GM21717 (cell line): ENCODE results near the gene GBX2.

Experiments used
- ATAC-seq: cut with Tn5 transposase; IDR thresholded peaks from one replicate; pipeline ENCODE4 v1.9.1; 2021; ENCODE audit warnings: mild to moderate bottlenecking, moderate library complexity; ENCODE audit not compliant: unreplicated experiment

The GBX2 gene

GRCh38 chr2:236120829-236121228 lies 47.4 kb downstream of the GBX2 start:
- no peak for ATAC-seq

DNA sequence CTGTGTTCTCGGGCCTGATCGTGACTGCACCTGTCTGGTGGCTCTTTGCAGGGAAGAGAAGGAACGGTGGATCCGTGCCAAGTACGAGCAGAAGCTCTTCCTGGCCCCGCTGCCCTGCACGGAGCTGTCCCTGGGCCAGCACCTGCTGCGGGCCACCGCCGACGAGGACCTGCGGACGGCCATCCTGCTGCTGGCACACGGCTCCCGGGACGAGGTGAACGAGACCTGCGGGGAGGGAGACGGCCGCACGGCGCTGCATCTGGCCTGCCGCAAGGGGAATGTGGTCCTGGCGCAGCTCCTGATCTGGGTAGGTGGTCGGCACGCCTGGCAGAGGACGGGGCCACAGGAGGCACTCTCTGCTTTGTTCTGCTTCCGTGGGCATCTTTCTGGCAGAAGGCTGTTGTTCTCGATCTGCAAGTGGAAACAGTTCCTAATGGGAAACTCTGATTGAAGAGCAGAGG lies 48.0 kb downstream of the GBX2 start:
- no peak for ATAC-seq

- no peak for ATAC-seq
Observed at GRCh38 chr2:236119476-236119875, 48.7 kb downstream of the GBX2 start.

GRCh38 chr2:236119003-236119402 lies 49.2 kb downstream of the GBX2 start:
- no peak for ATAC-seq

DNA sequence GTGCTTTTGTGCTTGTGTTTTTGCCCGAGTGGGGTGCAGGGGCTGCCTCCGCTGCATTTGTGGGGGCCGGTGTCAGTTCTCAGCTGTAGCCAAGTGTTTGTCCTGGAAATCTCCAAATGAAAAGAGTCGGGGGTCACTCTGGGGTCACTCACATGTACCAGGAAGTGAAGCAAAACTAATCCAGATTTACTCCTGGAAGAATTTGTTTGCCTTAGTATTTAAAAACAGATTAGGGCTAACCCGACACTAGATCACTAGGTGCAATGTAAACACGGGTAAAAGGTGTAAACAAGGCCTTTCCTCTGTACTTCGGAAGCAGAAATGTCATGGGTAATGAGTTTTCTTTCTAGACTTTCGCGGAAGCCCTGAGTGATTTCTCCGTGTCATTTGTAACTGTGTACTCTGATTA lies 50.3 kb downstream of the GBX2 start:
- ATAC-seq: no peak

DNA sequence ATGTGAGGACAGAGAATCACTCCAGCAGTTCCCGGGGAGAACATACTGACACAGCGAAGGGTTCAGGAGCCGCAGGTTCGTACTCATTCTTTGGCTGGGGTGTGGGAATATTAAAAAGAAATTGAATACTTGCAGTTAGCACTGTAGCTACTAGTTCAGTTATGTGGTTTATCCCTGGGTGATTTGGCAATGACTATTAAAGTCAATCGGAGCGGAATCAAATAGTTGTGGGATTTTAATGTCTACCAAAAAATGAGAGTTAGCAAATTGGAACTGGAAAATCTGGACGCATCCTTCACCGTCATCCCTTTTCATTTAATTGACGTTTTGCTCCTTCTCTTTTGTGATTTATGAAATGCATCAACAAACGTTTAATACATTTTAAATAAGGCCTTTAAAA lies 50.8 kb downstream of the GBX2 start:
- ATAC-seq: no peak
